Measurements from ENCODE around the gene BRPF1.
A peak's percentile ranks its signal among the peaks of the same experiment; 100 is the strongest.

The BRPF1 gene

GRCh38 chr3:9687514-9687913 lies 44.0 kb upstream of the BRPF1 start:
- TF ChIP-seq, protein P1, sequence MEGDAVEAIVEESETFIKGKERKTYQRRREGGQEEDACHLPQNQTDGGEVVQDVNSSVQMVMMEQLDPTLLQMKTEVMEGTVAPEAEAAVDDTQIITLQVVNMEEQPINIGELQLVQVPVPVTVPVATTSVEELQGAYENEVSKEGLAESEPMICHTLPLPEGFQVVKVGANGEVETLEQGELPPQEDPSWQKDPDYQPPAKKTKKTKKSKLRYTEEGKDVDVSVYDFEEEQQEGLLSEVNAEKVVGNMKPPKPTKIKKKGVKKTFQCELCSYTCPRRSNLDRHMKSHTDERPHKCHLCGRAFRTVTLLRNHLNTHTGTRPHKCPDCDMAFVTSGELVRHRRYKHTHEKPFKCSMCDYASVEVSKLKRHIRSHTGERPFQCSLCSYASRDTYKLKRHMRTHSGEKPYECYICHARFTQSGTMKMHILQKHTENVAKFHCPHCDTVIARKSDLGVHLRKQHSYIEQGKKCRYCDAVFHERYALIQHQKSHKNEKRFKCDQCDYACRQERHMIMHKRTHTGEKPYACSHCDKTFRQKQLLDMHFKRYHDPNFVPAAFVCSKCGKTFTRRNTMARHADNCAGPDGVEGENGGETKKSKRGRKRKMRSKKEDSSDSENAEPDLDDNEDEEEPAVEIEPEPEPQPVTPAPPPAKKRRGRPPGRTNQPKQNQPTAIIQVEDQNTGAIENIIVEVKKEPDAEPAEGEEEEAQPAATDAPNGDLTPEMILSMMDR (IDR thresholded peaks at IDR 0.05; ENCODE audit: extremely low read depth, insufficient read depth, missing control alignments): no peak
- in situ Hi-C loops (cut with MboI; ENCODE audit: low pct_unique_long_range_greater_than_20kb, low sequenced_read_pairs, unreplicated experiment): no loop called here
- DNase-seq (ENCODE audit: low spot score): no peak

DNA sequence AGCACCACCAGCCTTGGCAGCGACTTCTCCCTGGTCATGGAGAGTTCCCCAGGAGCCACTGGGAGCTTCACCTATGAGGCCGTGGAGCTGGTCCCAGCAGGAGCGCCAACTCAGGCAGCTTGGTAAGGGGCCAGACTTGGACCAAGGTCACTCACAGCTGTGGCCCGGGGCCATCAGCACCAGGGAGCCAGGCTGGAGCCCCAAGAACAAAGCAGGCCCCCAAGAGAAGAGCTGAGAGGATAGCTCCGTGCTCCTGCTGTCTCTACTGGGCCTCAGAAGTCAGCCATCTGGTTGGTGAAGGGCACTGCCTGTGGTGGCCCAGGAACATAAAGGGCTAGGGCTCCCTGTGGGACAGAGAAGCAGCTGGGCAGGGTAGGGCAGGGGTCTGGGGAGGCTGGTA lies 42.6 kb upstream of the BRPF1 start:
- in situ Hi-C loops (cut with MboI; ENCODE audit: low pct_unique_long_range_greater_than_20kb, low sequenced_read_pairs, unreplicated experiment): no loop called here
- DNase-seq (ENCODE audit: low spot score): no peak
- TF ChIP-seq, protein P1 (IDR thresholded peaks at IDR 0.05; ENCODE audit: extremely low read depth, insufficient read depth, missing control alignments): no peak

- in situ Hi-C loops (cut with MboI; ENCODE audit: low pct_unique_long_range_greater_than_20kb, low sequenced_read_pairs, unreplicated experiment): no loop called here
- TF ChIP-seq, protein P1 (IDR thresholded peaks at IDR 0.05; ENCODE audit: extremely low read depth, insufficient read depth, missing control alignments): no peak
- no peak for DNase-seq (ENCODE audit: low spot score)
These were observed 41.8 kb upstream of the BRPF1 start for GRCh38 chr3:9689757-9690156.

GRCh38 chr3:9690451-9691450 lies 40.8 kb upstream of the BRPF1 start:
- in situ Hi-C loops (cut with MboI; ENCODE audit: low pct_unique_long_range_greater_than_20kb, low sequenced_read_pairs, unreplicated experiment): no loop called here
- DNase-seq (ENCODE audit: low spot score): peak; percentile 73

DNA sequence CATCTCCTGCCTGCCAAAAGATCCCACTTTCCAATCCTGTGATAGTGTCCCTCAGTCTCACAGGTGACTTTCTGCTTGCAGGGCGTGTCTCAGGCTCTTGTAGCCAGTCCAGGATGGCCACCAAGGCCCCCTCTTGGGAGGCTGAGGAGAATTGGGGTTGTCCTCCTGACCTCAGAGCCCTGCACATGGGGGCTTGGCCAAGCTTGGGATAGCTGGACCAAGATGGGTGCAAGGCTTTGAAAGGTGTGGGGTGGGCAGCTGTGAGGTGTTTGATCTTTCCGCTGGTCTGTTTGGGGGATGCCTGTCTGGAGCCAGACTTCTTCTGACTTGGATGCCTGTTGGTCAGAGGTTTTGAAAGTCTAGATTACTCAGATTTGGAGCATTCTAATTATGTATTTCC lies 39.9 kb upstream of the BRPF1 start:
- no peak for DNase-seq (ENCODE audit: low spot score)
- TF ChIP-seq, protein P1 (IDR thresholded peaks at IDR 0.05; ENCODE audit: extremely low read depth, insufficient read depth, missing control alignments): no peak
- in situ Hi-C loops (cut with MboI; ENCODE audit: low pct_unique_long_range_greater_than_20kb, low sequenced_read_pairs, unreplicated experiment): no loop called here

More at GRCh38 chr3:9690451-9691450, 40.8 kb upstream of the BRPF1 start:
- TF ChIP-seq, protein P1 (IDR thresholded peaks at IDR 0.05; ENCODE audit: extremely low read depth, insufficient read depth, missing control alignments): no peak

GRCh38 chr3:9692416-9692815 lies 39.1 kb upstream of the BRPF1 start:
- TF ChIP-seq, protein P1 (IDR thresholded peaks at IDR 0.05; ENCODE audit: extremely low read depth, insufficient read depth, missing control alignments): no peak
- no peak for DNase-seq (ENCODE audit: low spot score)
- in situ Hi-C loops (cut with MboI; ENCODE audit: low pct_unique_long_range_greater_than_20kb, low sequenced_read_pairs, unreplicated experiment): no loop called here
